Activated CD8-positive, alpha-beta T cell treated with anti-CD3 and anti-CD28 coated beads for 36 hours (primary cell): ENCODE measurements around the gene ZNF503. TPM values are rescaled to one million over a fixed set of nuclear protein-coding genes. Genes with fewer than 3 reads are reported as not detected.

Experiments used
- ATAC-seq: fragments of 200-7000 bp; cut with Tn5 transposase; one replicate; pipeline ENCODE4 v1.10.0; 2021; ENCODE audit warnings: mild to moderate bottlenecking, moderate library complexity
- CTCF ChIA-PET: fragments of 350-600 bp; sonication (Branson Sonifier 250); formaldehyde crosslinking; loops from one replicate; lab custom pipeline; 2021; ENCODE audit warnings: antibody characterized with exemption; lab: Charles Lee
- POLR2A ChIA-PET: fragments of 350-600 bp; sonication (Branson Sonifier 250); formaldehyde crosslinking; loops from one replicate; lab custom pipeline; 2021; ENCODE audit warnings: antibody characterized with exemption; lab: Charles Lee
- DNase-seq: peaks from one replicate; pipeline ENCODE4 v3.0.0-alpha.2; 2020
- H3K27ac Mint-ChIP-seq: one replicate; pipeline ENCODE4 v1.8.0; 2021; ENCODE audit warnings: mild to moderate bottlenecking, mixed read lengths
- H3K27me3 Mint-ChIP-seq: one replicate; pipeline ENCODE4 v1.8.0; 2021; ENCODE audit warnings: mixed read lengths
- H3K36me3 Mint-ChIP-seq: one replicate; pipeline ENCODE4 v1.8.0; 2021; ENCODE audit warnings: low read depth, mixed read lengths
- H3K4me1 Mint-ChIP-seq: one replicate; pipeline ENCODE4 v1.8.0; 2021; ENCODE audit warnings: low read depth, mixed read lengths
- H3K4me3 Mint-ChIP-seq: one replicate; pipeline ENCODE4 v1.8.0; 2021; ENCODE audit warnings: mild to moderate bottlenecking, moderate library complexity, mixed read lengths
- H3K9me3 Mint-ChIP-seq: one replicate; pipeline ENCODE4 v1.8.0; 2021; ENCODE audit warnings: mixed read lengths
- CTCF ChIP-seq: fragments of 200-600 bp; IDR thresholded peaks from one replicate; pipeline ENCODE4 v1.8.0; 2022; ENCODE audit warnings: antibody characterized with exemption, mild to moderate bottlenecking
- intact Hi-C: fragments of 100-400 bp; cut with micrococcal nuclease; formaldehyde crosslinking; loops from one replicate; pipeline ENCODE4 v1.10.0; 2022
- total RNA-seq, 2 experiments: library from RNA; stranded (reverse); gene quantifications; one replicate each; pipeline ENCODE4 v1.2.3, GENCODE V29; 2021

Gene ZNF503
- total RNA-seq, 2 experiments from 2014 or later = 0.25 to 0.31 TPM

- H3K27ac Mint-ChIP-seq = no peak overlapping the region
- TF ChIP-seq CTCF = no peak
Measured at GRCh38 chr10:75408509-75408875, 6.9 kb upstream of the ZNF503 start.

GRCh38 chr10:75407713-75408508 lies 6.3 kb upstream of the ZNF503 start:
- Mint-ChIP-seq H3K4me3 (peak overlapping the region; percentile 42), H3K27me3 (peaks cover 67% of the 10 kb centered on the region), H3K36me3 (no peaks in the 10 kb centered on the region), H3K4me1 (peaks cover 20% of the 10 kb centered on the region), H3K27ac (no peak overlapping the region), H3K9me3 (no peaks in the 10 kb centered on the region)
- DNase-seq = no peak
- no peak for TF ChIP-seq CTCF
- ATAC-seq = no peak
- intact Hi-C loops = no loop called here
- ChIA-PET CTCF (interaction anchor here (1.2 kb wide), 1 partner anchor 12 kb away, joined by 3 read pairs; no protein-coding TSS in a partner anchor), POLR2A (no interaction called here)

More at GRCh38 chr10:75408509-75408875, 6.9 kb upstream of the ZNF503 start:
- H3K9me3 Mint-ChIP-seq = no peaks in the 10 kb centered on the region
- H3K36me3 Mint-ChIP-seq = no peaks in the 10 kb centered on the region
- POLR2A ChIA-PET = no interaction called here
- intact Hi-C loops = no loop called here
- H3K4me1 Mint-ChIP-seq = peaks cover 14% of the 10 kb centered on the region
- DNase-seq (no peak), ATAC-seq (no peak)
- peaks cover 62% of the 10 kb centered on the region for H3K27me3 Mint-ChIP-seq
- CTCF ChIA-PET = no interaction called here
- H3K4me3 Mint-ChIP-seq = peak overlapping the region; percentile 27

- ChIA-PET POLR2A (no interaction called here), CTCF (interaction anchor here (1.2 kb wide), 1 partner anchor 12 kb away, joined by 3 read pairs; no protein-coding TSS in a partner anchor)
- intact Hi-C loops = no loop called here
- ATAC-seq (no peak), DNase-seq (no peak)
- no peaks in the 10 kb centered on the region for H3K36me3 Mint-ChIP-seq
- no peaks in the 10 kb centered on the region for H3K9me3 Mint-ChIP-seq
- no peak overlapping the region for H3K27ac Mint-ChIP-seq
- H3K4me1 Mint-ChIP-seq = peaks cover 25% of the 10 kb centered on the region
- H3K4me3 Mint-ChIP-seq = peak overlapping the region; percentile 42
- peaks cover 69% of the 10 kb centered on the region for H3K27me3 Mint-ChIP-seq
- TF ChIP-seq CTCF = no peak
Measured at GRCh38 chr10:75407224-75407712, 5.7 kb upstream of the ZNF503 start.

GRCh38 chr10:75406462-75407223 lies 5.1 kb upstream of the ZNF503 start:
- intact Hi-C loops = no loop called here
- H3K4me3 Mint-ChIP-seq = no peak overlapping the region
- H3K9me3 Mint-ChIP-seq = no peaks in the 10 kb centered on the region
- ATAC-seq (no peak), DNase-seq (no peak)
- H3K4me1 Mint-ChIP-seq = peaks cover 29% of the 10 kb centered on the region
- peaks cover 75% of the 10 kb centered on the region for H3K27me3 Mint-ChIP-seq
- TF ChIP-seq CTCF = no peak
- ChIA-PET CTCF (interaction anchor here (1.2 kb wide), 1 partner anchor 11 kb away, joined by 3 read pairs; no protein-coding TSS in a partner anchor), POLR2A (no interaction called here)
- H3K27ac Mint-ChIP-seq = no peak overlapping the region
- no peaks in the 10 kb centered on the region for H3K36me3 Mint-ChIP-seq
